ENCODE measurements around the gene PRKCB. TPM values are rescaled to one million over a fixed set of nuclear protein-coding genes. Genes with fewer than 3 reads are reported as not detected.

Gene PRKCB
- total RNA-seq, 1 donor from 2014 or later = 3.2 TPM

DNA sequence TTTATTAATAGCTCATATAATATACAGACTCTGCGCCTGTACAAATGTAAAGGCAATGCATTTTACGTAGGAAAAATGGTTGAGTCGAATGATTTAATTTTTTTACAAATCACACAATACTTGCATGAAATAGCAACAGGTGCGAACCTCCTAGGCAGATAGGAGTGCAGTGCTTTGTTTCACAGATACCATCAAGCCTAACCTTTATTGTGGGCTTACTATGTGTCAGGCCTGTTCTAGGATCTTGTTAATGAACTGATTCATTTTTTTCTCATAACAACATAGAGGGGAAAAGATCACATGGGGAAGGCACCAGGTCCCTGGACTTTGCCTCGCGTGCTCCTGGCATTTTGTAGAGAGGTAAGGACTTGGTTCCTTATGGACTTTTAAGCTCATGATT is 107.8 kb downstream of the PRKCB start:
- no peak for DNase-seq

DNA sequence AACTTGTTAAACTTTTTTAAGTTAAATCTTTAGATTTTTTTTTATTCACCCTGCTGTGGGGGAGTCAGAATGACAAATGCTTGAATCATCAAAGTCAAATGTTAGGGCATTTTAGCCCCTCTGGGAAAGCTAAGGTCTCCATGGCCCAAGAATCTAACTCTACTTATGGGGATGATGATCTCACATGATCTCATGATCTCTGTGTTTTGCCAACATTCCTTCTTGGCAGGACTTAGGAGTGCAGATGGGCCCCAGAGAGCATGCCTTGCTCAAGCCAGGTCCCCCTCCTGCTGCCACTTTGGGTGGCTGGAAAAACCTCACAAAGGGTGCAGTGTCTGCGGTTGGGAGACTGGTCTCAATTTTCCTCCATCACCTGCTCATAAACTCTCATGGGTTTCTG is 108.6 kb downstream of the PRKCB start:
- no peak for DNase-seq

DNA sequence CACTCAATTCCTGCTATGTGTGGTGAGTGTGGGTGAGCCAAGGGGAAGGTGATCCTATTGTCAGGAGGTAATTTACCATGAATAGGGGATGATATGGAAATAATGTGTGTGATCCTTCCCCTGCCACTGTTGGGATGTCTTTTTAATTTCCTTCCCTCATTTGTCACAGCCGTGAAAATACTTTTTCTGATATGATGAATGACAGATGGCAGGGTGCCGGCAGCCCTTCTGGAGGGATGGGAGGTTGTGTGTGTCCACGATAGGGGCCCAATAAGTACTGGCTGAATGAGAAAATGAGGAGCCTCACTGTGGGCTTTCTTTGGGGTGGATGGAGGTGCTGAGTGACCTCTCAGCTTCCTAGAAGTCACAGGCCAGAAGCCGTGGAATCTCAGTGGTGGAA is 109.5 kb downstream of the PRKCB start:
- no peak for DNase-seq

DNA sequence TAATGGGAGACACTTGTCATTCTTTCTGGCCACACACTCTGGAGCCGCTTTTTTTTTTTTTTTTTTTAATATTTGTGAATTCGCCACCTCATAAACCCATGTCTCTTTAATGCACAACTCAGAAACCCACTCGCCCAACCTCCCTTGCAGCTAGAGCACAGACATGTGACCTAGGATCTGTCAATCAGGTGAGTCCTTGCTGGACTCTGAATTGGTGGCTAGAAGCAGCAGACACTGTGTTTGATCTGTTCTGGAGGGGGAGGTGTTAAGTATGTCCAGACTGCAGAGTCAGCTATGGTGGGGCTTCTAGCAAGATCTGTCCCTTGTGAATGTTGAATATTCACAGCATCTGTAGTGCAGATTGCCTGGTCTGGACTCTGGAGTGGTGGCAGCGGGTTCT is 112.1 kb downstream of the PRKCB start:
- no peak for DNase-seq

DNA sequence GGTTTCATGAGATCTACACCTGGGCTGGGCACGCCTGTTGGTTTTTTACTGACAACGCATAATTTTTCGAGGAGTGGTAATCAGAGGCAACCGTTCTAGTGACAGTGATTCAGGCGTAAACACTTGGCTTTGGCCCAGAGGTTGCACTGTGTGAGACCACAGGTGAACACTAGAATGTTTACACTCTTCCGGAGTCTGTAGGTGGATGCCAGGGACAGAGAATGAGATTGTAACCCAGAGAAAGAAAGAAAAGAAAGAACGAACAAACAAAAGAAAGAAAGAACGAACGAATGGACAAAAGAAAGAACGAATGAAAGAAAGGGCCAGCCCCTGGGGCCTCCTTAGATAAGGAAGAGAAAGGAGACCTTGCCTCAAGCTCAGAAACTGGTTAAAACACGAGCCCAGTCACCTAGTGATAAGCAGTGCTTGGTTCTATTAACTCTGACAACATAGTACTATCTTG is 113.2 kb downstream of the PRKCB start:
- DNase-seq = no peak

DNA sequence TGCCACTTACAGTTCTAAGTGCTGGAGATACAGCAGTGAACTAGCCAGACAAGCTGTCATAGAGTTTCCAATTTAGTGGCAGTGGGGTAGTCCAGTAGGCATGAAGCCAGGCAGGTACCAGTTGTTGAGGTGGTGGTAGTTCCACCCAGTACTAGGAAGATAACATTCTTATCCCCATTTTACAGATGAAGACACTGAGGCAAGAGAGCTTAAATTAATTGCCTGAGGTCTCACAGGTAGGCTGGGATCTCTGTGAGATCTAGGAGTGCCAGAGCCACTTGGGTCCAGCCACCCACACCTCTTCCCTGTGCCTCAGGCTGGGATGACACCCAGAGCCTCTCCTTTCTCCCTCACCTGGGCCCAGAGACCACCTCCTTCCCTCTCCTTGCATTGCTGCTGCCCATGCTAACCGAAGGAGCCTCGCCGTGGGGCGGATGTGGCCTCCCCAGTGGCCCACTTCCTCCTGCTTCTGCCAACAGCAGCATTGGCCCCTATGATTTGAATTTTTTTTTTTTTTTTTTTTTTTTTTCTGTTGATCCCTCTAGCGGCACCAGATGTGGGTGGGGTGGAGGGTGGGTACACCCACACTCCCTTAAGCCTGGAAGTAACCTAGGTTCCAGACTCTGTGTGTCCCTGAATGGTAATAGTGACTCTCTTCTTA is 114.0 kb downstream of the PRKCB start:
- DNase-seq = no peak

DNA sequence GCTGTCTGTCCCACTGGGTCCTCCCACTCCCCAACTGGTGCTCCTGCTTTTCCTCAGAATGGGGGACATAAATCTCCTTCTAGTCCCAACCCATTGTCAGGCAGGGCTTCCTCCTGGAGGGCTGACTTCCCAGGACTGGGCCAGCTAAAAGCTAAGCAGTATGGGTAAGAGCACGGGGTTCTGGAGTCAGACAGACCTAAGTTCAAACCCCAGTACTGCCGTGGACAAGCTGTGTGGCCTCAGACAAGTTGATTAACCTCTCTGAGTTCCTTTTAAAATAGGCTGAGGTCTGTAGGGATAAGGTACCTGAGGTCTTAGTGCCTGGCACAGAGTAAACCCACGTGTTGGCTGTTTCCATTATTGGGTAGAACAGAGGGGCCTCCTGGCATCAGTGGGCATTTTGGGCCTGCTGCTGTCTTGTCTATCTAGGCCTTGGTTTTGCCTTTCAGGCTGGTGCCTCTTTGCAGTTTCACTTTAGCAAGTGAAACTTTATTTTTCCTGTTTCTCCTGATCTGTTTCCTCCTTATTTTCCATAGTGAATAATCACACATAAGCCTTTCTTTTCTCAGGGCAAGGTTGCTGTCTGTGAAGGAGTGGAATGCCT is 114.6 kb downstream of the PRKCB start:
- DNase-seq = no peak

DNA sequence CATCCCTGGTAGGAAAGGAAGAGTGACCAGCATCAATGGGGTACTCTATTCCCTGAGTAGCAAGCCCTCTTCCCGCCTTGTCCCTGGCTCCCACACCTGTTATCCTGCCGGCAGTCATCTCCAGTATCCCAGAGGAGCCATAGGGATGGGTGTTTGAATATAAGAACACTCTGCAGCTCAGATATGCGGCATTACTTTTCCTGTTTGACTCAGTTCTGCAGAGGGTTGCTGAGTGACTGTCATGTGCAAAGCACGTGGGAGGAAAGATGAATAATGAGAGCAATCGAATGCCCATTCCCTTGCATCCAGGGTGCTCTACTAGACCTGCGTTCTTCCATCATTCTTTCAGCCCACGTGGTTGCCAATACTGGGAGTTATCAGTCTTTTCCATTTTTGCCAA is 115.1 kb downstream of the PRKCB start:
- no peak for DNase-seq

DNA sequence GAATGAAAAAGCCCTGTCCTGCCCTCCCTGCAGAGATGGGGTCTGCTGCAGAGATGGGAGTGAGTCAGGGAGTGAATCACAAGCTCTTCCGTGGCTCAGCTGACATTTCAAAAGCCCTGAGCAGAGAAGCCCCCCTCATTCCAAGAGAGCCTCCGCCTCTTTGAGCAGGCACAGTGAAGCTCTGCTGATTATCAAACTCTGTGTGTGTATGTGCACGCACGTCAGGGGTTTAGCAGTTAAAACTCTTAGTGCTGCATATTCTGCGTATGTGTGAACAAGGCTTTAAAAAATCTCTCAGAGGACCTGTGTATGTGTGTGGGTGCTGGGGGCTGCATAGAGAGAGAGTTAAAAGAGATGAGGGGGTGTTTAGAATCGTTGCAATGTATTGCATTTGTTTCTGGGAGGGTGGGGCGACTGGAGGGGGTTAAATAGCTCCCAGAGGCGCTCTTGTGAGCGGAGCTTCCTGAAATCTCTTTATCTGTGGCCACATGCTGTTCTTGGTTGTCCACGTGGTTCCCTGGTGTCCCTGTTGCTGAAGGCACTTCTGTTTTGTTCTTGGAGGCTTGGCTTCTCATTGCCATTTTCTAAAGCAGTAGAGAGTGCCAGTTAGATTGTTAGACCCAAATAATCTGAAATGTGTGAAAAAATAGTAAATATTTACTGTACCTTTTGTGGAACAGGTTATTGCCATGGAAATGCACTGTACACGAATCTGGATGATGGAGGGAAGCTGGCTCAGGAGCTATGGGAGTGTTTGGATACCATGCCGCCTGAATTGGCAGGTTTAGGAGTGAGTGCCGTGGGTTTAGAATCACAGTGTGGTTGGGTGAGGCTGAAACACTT is 116.6 kb downstream of the PRKCB start:
- no peak for DNase-seq

DNA sequence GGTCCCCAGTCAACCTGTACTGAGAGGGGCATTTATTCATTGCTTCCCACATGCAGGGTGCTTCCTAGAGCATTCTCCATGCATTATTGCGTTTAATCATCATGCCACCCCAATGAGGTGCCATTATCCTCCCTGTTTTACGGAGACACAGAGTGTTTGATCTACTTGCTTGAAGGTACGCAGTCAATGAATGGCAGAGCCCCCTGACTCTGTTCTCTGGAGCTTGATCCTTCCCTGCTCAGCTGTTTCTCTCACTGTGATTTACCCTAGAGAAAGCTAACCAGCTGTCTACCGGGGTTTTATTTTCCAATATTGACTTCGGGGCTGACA is 117.2 kb downstream of the PRKCB start:
- DNase-seq = no peak

DNA sequence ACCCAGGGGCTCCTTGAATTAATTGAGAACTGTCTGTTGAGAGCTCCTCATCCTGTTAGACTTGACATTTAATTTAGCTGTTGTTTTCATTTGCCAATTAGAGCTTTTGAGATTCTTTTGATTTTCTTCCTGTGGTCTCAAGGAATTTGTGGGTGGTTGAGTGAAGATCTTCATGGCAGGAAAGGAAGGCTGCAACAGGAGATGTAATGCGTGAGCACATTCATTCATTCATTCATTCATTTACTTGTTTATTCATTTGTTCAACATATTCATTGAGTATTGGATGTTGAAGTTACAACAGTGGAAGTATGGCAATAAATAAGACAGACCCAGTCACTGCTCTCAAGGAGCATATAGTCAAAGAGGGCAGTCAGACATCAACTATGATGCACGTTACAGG is 117.7 kb downstream of the PRKCB start:
- no peak for DNase-seq

DNA sequence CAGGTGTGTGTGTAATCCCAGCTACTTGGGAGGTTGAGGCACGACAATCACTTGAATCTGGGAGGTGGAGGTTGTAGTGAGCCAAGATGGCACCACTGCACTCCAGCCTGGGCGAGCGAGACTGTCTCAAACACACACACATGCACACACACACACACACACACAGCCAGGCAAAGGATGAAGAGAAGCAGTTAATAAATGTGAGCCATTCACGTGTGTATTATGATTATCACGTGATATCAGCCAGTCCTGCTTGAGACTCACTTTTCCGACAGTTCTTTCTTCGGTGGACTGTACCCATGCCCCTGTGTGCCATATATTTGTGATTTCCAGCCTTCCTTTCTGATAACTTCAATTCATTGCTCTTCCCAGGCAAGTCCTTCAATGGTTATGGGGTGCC is 119.3 kb downstream of the PRKCB start:
- no peak for DNase-seq

DNA sequence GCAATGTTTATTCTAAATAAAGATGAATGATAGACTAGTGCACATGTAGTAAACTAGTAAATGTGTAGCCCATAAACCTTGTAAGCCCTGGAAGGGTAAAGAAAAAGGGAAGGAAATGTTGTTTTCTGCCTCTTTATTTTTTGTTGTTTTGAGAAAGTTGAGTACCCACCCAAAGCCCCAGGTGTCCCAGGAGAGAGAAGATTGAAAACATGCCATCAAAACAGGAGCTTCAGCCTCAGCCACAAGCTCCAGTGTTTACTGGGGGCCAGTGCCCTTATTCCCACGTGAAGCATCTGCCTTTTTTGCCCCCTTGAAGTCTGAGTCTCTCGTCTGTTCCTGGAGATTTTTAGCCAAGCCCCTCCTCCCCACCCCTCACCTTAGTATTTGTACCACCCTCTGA is 121.5 kb downstream of the PRKCB start:
- DNase-seq = no peak

DNA sequence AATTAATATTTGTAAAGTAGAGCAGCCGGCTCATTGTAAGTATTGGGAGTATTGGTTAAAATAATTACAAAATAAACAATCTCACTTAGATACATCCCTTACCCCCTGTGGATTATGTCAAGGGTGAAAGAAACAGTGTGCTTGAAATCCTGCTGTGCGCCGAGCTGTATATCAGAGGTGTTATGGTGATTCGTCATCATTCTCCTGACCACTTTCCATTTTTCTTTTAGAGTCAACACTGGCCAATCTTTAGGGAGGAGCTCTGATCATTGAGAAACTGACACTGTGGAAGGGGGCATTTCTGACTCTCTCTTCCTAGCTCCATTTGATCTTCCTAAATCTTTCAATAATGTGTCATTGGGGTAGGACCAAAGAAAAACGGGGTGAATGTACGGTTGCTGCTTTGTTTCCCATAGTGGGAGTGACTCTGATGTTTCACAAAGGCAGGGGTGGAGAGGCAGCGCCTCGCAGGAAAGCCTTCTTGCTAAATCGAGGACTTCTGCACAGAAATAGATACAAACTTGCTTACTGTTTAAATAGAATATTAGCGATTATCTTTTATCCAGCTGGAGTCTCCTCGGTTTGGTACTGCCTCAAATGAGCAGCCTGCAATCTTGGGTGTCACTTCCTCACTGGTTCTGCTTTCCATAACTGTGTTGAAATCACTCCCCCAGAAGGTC is 123.4 kb downstream of the PRKCB start:
- DNase-seq = no peak

DNA sequence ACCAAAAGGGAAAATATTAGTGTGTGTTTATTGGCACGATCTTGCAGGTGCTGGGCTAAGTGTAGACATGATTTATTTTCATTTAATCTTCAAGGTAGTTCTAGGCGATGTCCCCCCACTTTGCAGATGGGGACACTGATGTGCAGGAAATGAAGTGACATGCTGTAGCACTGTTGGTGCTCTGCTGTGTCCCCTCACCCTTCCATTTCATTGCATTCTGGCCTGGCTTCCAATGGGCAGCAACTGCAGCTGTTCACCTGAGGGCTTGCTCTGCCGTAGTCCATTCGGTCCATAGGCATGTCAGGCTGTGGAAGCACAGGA is 123.9 kb downstream of the PRKCB start:
- DNase-seq = no peak

DNA sequence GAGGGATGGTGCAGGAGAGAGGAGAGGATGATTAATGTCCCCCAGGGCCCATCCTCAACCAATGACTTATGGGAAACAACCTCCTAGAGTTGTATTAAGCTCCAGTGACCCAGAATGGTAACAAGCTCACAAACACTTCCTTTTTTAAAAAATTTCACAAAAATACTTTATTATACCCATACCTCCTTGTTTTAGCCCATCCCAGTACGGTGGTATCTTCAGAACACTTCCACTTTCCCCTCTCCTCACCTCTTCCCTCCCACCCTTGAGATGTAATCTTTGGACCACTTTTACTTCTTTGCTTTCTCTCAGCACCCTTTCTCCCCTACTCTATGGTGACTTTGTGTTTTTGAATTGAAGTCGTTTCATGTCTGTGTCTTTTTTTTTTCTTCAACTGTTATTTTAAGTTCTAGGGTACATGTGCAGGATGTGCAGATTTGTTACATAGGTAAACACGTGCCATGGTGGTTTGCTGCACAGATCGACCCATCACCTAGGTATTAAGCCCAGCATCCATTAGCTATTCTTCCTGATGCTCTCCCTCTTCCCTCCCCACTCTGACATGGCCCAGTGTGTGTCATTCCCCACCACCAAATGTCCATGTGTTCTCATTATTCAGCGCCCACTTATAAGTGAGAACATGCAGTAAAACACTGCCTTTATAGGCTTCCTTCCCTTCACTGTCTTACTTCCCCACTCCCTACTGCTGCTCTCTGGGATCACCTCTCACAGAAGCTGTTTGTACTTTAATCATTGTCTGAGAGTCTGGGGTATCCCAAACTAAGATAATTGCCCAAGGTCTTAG is 124.5 kb downstream of the PRKCB start:
- no peak for DNase-seq

DNA sequence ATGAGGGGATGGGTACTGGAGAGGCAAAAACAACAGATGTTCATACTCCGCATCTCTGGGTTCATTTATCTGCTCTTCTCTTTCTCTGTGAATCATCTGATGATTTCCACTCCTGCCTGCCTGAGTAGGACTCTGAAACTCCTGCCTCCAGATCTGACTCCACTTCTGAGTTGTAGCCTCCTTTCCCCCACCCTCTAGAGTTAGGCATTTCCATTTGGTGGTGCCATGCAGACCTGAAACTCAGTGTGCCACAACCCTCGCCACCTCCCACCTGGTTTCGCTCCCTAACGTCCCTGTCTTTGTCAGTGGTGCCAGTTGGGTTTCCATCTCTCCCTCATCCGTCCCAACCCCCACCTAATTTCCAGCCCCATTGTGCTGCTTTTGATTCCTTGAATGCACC is 126.2 kb downstream of the PRKCB start:
- no peak for DNase-seq

DNA sequence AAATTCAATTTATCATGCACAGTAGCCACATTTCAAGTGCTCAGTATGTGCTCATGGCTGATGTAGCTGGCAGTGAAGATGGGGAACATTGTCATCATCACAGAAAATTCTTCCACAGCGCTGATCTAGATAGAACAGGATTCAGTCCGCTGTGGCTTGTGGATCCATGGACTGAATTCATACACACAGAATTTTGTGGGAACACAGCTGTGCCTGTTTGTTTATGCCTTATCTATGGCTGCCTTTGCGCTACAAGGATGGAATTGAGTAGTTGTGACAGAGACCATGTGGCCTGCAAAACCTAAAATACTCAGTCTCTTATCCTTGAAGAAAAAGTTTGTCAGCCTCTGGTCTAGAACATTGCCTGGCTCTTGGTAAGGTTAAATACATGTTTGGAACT is 128.4 kb downstream of the PRKCB start:
- no peak for DNase-seq

DNA sequence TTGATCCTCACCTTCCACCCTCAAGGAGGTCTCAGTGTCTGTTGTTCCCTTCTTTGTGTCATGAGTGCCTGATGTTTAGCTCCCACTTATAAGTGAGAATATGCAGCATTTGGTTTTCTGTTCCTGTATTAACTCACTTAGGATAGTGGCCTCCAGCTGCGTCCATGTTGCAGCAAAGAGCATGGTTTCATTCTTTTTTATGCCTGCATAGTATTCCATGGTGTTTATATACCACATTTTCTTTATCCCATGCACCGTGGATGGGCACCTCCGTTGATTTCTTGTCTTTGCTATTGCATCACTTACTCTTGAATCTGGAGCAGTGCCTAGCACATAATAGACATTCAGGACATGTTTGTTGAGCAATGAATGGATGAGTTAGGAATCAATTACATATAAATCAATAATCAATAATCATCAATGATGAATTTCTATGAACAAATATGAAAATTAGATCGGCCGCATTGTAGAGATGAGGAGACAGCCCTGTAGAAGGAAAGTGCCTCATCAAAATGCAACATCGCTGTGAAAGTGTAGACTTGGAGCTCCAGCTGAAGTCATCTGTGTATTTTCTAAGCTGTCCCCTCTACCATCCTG is 129.5 kb downstream of the PRKCB start:
- no peak for DNase-seq

DNA sequence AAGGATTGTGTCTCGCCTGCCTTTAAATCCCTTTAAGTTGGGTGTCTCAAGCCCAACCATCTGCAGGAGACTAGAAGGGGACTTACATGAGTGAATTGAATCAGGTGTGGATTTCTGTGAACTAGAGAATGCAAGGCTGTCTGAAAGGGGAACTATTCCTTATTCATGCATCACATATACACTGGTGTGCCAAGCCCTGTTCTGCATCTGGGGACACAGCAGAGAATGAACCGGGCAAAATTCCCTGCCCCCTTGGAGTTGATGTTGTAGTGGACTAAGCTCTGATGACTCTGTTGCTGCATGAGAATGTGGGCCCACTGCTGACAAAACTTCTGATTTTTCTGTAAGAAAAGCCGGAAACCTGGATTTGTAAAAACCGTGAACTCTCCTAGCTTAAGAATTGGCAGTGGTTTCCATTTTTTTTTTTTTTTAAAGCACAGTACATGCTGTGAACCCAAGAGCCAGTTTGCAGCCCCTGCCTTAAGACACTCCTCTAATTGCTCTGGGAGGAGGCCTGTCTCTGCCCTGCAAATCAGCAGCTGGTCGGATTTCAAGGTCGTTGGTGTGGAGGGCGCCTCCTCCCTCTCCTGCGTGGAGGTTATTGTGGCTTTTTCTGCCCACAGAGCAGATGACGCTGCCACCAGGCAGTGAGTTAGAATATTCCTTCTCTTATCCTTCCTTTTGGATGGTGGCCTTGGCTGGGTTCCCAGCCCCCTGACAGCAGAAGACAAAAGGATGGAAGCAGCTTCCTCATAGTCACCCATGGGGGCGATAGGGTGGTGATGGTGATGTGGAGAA is 131.0 kb downstream of the PRKCB start:
- no peak for DNase-seq

DNA sequence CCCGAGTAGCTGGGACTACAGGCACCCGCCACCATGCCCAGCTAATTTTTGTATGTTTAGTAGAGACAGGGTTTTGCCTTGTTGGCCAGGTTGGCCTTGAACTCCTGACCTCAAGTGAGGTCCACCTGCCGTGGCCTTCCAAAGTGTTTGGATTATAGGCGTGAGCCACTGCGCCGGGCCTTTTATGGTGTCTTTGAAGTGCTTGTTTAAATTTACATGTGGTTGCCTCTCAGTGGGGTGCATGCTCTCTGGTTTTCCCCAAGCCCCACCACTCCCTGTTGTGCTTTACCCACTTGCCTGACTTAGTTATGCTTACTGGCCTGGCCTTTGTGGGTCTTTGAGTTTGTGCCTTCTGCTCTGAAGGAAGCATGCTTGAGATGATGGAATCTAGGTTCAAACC is 132.0 kb downstream of the PRKCB start:
- no peak for DNase-seq

Measured in skin of body (tissue), 2 donors.